Hepatocyte (in vitro differentiated cells): ENCODE data around the gene C1orf53.

Experiments
- EZH2 ChIP-seq: fragments of 200-600 bp; sonication (generic); IDR thresholded peaks from 2 replicates; pipeline ENCODE4 v1.6.1; 2016; ENCODE audit warnings: antibody characterized with exemption, mild to moderate bottlenecking, borderline replicate concordance
- TF ChIP-seq, protein P1 (sequence below): fragments of 200-600 bp; sonication (generic); IDR thresholded peaks from 2 replicates; pipeline ENCODE4 v1.5.1; 2016; ENCODE audit warnings: antibody characterized with exemption, mild to moderate bottlenecking; ENCODE audit not compliant: poor library complexity

DNA sequence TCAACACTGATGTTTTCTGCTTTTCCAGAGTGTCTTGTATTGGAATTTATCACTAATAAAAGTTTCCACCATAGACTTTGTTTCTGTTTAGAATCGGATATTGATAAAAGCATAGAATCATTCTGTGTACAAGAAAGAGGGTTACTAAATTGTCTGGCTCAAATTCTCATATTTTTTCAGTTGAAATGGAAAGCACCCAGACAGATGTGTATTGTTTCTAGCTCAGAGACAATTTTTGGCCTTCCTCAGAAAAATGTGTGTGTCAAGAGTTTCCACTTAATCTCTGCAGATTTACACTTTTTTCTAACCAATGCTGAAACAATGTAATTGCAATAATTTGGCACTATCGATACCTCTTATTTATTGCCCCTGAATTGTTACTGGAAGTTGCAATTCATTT, 35.0 kb downstream of the C1orf53 start:
- TF ChIP-seq EZH2: no peak
- TF ChIP-seq, protein P1, sequence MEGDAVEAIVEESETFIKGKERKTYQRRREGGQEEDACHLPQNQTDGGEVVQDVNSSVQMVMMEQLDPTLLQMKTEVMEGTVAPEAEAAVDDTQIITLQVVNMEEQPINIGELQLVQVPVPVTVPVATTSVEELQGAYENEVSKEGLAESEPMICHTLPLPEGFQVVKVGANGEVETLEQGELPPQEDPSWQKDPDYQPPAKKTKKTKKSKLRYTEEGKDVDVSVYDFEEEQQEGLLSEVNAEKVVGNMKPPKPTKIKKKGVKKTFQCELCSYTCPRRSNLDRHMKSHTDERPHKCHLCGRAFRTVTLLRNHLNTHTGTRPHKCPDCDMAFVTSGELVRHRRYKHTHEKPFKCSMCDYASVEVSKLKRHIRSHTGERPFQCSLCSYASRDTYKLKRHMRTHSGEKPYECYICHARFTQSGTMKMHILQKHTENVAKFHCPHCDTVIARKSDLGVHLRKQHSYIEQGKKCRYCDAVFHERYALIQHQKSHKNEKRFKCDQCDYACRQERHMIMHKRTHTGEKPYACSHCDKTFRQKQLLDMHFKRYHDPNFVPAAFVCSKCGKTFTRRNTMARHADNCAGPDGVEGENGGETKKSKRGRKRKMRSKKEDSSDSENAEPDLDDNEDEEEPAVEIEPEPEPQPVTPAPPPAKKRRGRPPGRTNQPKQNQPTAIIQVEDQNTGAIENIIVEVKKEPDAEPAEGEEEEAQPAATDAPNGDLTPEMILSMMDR: no peak
